ENCODE results near the gene CDC14A.

- TF ChIP-seq CTCF (IDR thresholded peaks at IDR 0.05) (no peak), POLR2A (IDR thresholded peaks at IDR 0.05) (no peak)
Observed at GRCh38 chr1:100391675-100392074, 39.4 kb downstream of the CDC14A start.

Data from adrenal gland (tissue), 5 donors.